IPS-18a (cell line): ENCODE measurements around the gene OR10K2.
"Not testable (repeated sequence)": the region's sequence is repeated elsewhere in the genome, so short reads cannot be mapped to it uniquely, and the experiment has no call there.

Source experiments
- H3K27ac ChIP-seq: one replicate; pipeline ENCODE4 v1.5.1; 2013; ENCODE audit warnings: low read length
- H3K27me3 ChIP-seq: one replicate; pipeline ENCODE4 v1.6.1; 2013; ENCODE audit warnings: mild to moderate bottlenecking, low read length; ENCODE audit not compliant: control insufficient read depth, insufficient read depth
- H3K36me3 ChIP-seq: one replicate; pipeline ENCODE4 v1.6.1; 2013; ENCODE audit warnings: low read depth, low read length; ENCODE audit not compliant: control insufficient read depth
- H3K4me1 ChIP-seq: one replicate; pipeline ENCODE4 v1.6.1; 2013; ENCODE audit warnings: low read depth, low read length; ENCODE audit not compliant: control insufficient read depth
- H3K4me3 ChIP-seq: one replicate; pipeline ENCODE4 v1.5.1; 2013; ENCODE audit warnings: low read length
- H3K9ac ChIP-seq: one replicate; pipeline ENCODE4 v1.6.1; 2013; ENCODE audit warnings: mild to moderate bottlenecking, low read length, moderate library complexity
- H3K9me3 ChIP-seq: one replicate; pipeline ENCODE4 v1.6.1; 2013; ENCODE audit warnings: low read depth, low read length; ENCODE audit not compliant: control insufficient read depth

Gene OR10K2, protein sequence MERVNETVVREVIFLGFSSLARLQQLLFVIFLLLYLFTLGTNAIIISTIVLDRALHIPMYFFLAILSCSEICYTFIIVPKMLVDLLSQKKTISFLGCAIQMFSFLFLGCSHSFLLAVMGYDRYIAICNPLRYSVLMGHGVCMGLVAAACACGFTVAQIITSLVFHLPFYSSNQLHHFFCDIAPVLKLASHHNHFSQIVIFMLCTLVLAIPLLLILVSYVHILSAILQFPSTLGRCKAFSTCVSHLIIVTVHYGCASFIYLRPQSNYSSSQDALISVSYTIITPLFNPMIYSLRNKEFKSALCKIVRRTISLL

DNA sequence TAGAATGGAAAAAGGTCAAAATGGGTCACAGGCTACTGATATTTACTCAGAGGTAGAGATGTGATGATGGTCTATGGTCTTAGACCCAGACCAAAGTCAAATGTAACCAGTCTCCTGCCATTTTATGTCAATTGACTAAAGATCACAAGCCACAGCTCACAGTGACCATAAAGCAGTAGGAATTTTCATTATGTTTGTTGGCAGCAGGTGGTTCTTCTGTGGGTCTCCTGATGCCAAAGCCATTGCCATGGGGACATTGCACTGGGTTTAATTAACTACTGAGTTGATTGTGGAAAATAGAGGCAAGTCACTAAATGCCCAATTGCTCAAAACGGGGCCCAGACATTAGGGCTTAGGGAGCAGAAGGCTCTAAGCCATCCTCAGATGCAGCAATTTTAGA lies at the start of gene OR10K2:
Gene OR10K2 (minus strand): TSS at position 101 of the 400 bp plus-strand sequence. CDS start 5,371 bp downstream, outside the sequence.
- H3K4me3 ChIP-seq: no peak within 1 kb of the TSS
- H3K9me3 ChIP-seq: no peaks in the 10 kb centered on the region
- no peak within 1 kb of the TSS for H3K27ac ChIP-seq
- no peaks in the 10 kb centered on the region for H3K27me3 ChIP-seq
- H3K9ac ChIP-seq: no peak within 1 kb of the TSS
- H3K36me3 ChIP-seq: no peaks in the 10 kb centered on the region
- peaks cover 11% of the 10 kb centered on the region for H3K4me1 ChIP-seq

DNA sequence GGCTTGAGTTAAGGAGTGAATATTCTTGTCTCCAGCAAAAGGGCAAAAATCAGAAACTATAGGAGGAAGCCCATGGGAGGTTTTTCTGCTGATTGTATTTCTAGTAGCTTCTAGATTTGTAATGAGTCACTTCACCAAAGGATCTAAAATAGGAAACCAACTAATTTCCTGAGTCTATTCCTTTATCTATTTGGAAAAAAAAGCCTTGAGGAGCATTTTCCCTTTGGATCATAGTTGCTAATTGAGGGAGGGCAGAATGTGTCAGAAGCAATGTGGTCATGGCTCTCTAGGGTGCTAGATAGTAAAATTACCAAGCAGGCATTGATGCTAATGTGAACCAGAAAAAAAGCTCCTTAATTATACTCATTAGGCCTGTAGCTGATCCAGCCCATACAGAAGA lies 45.9 kb upstream of the OR10K2 start, which contains the start of gene OR10R2:
Gene OR10R2 (plus strand): TSS at position 301 of the 400 bp plus-strand sequence. CDS start 106 bp downstream, outside the sequence.
- H3K27ac ChIP-seq: no peak within 1 kb of the TSS
- H3K4me3 ChIP-seq: no peak within 1 kb of the TSS
- H3K27me3 ChIP-seq: no peaks in the 10 kb centered on the region
- H3K9me3 ChIP-seq: no peaks in the 10 kb centered on the region
- no peaks in the 10 kb centered on the region for H3K4me1 ChIP-seq
- no peaks in the 10 kb centered on the region for H3K36me3 ChIP-seq
- no peak within 1 kb of the TSS for H3K9ac ChIP-seq

DNA sequence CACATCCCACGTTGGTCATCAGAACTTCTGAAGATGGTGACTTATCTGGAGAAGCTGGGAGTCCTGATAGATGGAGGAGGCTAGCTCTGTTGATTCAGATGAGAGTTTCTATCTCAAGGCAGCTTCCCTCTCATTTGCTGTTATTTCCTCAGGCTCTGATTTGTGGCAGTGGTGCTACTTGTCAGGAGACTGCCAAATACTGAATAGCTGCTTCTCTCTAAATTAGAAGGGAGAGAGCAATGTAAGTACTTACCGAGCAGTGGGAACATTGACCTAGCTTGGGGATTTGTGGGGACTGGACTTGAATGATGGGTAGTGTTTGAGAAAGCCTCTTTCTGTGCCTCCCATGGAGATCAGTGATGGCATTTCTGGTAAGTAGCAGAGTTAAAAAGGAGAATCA lies 35.5 kb upstream of the OR10K2 start, which contains the start of gene OR10K1:
Gene OR10K1 (plus strand): TSS at position 301 of the 400 bp plus-strand sequence. CDS start 3,728 bp downstream, outside the sequence.
- no peaks in the 10 kb centered on the region for H3K9me3 ChIP-seq
- H3K27ac ChIP-seq: no peak within 1 kb of the TSS
- H3K27me3 ChIP-seq: no peaks in the 10 kb centered on the region
- no peak within 1 kb of the TSS for H3K9ac ChIP-seq
- no peak within 1 kb of the TSS for H3K4me3 ChIP-seq
- H3K4me1 ChIP-seq: no peaks in the 10 kb centered on the region
- no peaks in the 10 kb centered on the region for H3K36me3 ChIP-seq

DNA sequence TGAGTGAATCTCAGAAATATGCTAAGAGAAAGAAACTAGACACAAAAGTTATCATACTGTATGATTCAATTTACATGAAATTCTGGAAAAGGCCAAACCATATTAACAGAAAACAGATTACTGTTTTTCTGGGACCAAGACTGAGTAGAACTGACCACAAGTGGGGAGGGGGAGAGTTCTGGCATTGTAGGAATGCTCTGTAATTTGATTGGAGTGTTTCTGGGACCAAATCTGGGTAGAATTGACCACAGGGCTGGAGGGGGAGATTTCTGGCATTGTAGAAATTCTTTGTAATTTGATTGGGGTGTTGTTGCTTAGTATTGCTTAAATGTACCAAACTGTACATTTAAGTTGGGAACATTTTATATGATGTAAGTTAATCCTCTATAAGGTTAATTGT lies 32.2 kb upstream of the OR10K2 start:
- Histone ChIP-seq H3K27me3 (no peaks in the 10 kb centered on the region), H3K9ac (no peak overlapping the region), H3K4me1 (no peaks in the 10 kb centered on the region), H3K36me3 (no peaks in the 10 kb centered on the region), H3K4me3 (no peak overlapping the region), H3K9me3 (no peaks in the 10 kb centered on the region), H3K27ac (no peak overlapping the region)

DNA sequence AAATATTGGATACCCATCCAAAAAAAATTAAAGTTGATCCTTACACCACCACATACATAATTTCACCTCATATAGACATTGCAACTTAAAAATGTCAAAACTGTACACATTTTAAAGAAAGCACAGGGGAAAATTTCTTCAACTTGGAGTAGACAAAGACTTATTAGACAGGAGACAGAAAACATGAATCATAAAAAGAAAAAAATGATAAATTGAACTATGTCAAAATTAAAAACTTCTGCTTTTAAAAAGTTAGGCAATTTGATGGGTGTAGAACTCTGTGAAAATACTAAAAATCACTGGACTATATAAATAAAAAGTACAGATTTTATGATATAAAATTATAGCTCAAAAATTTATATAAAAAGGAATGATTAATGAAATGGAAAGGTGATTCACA lies 31.2 kb upstream of the OR10K2 start:
- Histone ChIP-seq H3K27me3 (no peaks in the 10 kb centered on the region), H3K4me3 (no peak overlapping the region), H3K4me1 (no peaks in the 10 kb centered on the region), H3K36me3 (no peaks in the 10 kb centered on the region), H3K9ac (no peak overlapping the region), H3K27ac (no peak overlapping the region), H3K9me3 (no peaks in the 10 kb centered on the region)

DNA sequence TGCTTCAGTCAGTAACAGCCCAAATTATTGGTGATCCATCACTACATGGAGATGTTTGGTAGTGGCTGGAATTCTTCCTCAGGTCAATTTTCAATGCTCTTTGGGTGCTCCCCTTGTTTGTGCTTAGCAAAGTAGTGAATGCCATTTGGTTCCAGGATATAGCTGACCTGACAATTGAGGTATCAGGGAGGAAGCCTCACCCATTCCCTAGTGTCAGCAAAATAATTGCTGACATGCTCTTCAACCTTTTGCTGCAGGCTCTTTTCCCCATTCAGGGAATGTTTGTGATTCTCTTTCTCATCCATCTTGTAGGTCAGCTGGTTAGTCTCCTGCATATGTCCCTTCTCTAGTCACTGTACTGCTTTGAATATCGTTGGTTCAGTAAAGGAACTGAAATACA lies 28.5 kb upstream of the OR10K2 start:
- no peaks in the 10 kb centered on the region for H3K36me3 ChIP-seq
- no peaks in the 10 kb centered on the region for H3K4me1 ChIP-seq
- no peak overlapping the region for H3K4me3 ChIP-seq
- H3K9me3 ChIP-seq: no peaks in the 10 kb centered on the region
- H3K9ac ChIP-seq: no peak overlapping the region
- no peak overlapping the region for H3K27ac ChIP-seq
- H3K27me3 ChIP-seq: no peaks in the 10 kb centered on the region

DNA sequence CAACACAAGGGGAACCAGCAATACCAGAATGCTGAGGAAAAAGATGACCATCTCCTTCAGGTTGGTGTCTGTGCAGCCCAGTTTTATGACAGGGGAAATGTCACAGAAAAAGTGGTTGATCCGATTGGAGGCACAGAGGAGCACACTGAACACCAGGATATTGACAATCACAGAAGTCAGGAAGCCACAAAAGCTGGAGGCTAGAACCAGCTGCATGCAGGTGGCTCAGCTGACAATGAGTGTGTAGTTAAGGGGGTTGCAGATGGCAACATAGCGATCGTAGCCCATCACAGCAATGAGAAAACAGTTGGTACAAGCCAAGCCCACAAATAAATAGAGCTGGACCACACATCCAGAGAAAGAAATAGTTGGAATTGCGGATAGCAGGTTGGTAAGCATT lies 19.3 kb upstream of the OR10K2 start:
- H3K4me3 ChIP-seq: no peak overlapping the region
- no peaks in the 10 kb centered on the region for H3K4me1 ChIP-seq
- no peak overlapping the region for H3K27ac ChIP-seq
- no peaks in the 10 kb centered on the region for H3K27me3 ChIP-seq
- no peaks in the 10 kb centered on the region for H3K9me3 ChIP-seq
- H3K9ac ChIP-seq: no peak overlapping the region
- no peaks in the 10 kb centered on the region for H3K36me3 ChIP-seq

DNA sequence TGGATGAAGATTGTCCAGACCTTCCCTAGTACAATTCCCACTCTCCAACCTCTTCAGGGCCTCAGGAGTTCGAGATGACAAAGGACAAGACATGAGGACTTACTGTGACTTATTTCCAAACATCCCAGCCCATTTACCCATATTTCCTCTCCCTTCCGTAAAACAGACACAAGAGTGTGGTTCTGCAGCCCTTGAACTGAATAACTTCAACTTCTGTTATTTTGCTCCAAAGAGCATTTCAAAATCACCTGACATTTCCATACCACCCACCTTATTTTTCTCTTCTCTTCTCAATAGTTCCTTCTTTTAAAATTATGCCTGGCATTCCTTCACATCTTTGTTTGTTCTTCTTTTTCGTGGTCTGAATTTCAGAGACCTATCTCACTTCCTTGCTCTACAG lies 8.7 kb upstream of the OR10K2 start:
- H3K9ac ChIP-seq: no peak overlapping the region
- H3K27ac ChIP-seq: no peak overlapping the region
- H3K9me3 ChIP-seq: no peaks in the 10 kb centered on the region
- H3K36me3 ChIP-seq: no peaks in the 10 kb centered on the region
- no peak overlapping the region for H3K4me3 ChIP-seq
- no peaks in the 10 kb centered on the region for H3K27me3 ChIP-seq
- H3K4me1 ChIP-seq: no peaks in the 10 kb centered on the region

DNA sequence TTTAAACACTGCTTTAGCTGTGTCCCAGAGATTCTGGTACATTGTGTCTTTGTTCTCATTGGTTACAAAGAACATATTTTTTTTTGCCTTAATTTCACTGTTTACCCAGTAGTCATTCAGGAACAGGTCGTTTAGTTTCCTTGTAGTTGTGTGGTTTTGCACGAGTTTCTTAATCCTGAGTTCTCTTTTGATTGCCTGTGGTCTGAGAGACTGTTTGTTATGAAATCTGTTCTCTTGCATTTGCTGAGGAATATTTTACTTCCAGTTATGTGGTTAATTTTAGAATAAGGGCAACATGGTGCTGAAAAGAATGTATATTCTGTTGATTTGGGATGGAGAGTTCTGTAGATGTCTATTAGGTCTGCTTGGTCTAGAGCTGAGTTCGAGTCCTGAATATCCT lies 4.1 kb upstream of the OR10K2 start:
- H3K4me1 ChIP-seq, H3K9me3 ChIP-seq, H3K9ac ChIP-seq, H3K36me3 ChIP-seq, H3K4me3 ChIP-seq, H3K27ac ChIP-seq, H3K27me3 ChIP-seq: not testable (repeated sequence)

DNA sequence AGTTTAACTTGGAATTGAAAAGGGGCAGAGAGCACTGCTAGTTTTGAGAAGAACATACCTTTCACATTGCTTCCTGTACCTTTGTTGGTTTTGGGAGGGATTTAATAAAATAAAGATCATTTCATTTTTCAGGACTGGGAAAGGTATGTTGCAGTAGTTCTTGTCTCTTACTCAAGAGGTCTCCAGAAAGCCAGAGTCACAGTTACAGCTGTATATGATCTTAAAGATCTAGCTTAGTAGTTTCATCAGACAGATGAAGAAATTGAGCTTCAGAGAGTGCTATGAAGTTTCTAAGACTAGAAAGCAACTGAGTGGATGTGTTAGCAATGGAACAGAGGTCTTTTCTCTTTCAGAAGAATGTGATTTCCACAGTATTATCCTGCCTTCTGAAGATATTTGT lies 1.0 kb downstream of the OR10K2 start:
- H3K9me3 ChIP-seq: no peaks in the 10 kb centered on the region
- no peak overlapping the region for H3K27ac ChIP-seq
- H3K4me3 ChIP-seq: no peak overlapping the region
- peaks cover 11% of the 10 kb centered on the region for H3K4me1 ChIP-seq
- H3K27me3 ChIP-seq: no peaks in the 10 kb centered on the region
- no peaks in the 10 kb centered on the region for H3K36me3 ChIP-seq
- no peak overlapping the region for H3K9ac ChIP-seq

DNA sequence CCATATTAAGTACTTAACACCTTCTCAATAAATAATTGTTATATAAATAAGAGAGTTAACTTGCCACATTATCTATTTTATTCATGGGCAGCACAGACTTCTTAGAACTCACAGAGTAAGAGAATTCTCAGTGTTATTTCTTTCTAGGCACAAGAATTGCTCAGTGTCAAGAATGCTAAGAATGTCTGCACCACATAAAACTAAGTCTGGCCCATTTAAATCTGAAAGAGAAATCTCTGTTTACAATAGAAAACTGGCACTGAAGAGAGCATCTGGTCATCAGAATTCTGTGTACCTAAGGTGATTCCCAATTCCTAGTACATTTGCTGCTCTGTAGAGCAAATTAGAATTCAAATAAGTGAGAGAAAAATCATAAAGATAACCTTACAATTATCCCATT lies 3.8 kb downstream of the OR10K2 start:
- Histone ChIP-seq H3K4me3 (no peak overlapping the region), H3K9me3 (no peaks in the 10 kb centered on the region), H3K27ac (no peak overlapping the region), H3K27me3 (no peaks in the 10 kb centered on the region), H3K36me3 (no peaks in the 10 kb centered on the region), H3K9ac (no peak overlapping the region), H3K4me1 (peaks cover 11% of the 10 kb centered on the region)

DNA sequence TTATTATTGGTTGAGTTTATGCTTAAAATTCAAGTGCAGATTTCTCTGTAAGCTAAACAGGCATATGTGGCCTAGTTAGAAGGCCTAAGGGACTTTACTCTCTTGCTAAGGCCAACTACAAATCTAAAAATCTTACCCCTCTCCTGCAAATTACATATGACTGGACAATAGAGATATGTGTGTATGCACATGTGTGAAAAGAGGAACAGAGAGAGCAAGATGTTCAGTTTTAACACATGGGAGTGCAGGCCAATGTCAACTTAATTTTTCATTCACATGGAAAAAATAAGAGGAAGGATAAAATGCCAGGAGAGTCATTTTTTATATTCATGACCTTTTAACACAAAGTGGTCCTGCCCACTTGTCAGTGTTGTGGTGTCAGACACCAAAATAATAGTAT lies 8.5 kb downstream of the OR10K2 start:
- no peak overlapping the region for H3K27ac ChIP-seq
- H3K9me3 ChIP-seq: no peaks in the 10 kb centered on the region
- peaks cover 9% of the 10 kb centered on the region for H3K4me1 ChIP-seq
- no peaks in the 10 kb centered on the region for H3K36me3 ChIP-seq
- H3K27me3 ChIP-seq: no peaks in the 10 kb centered on the region
- no peak overlapping the region for H3K9ac ChIP-seq
- H3K4me3 ChIP-seq: no peak overlapping the region
